Hepatocyte (in vitro differentiated cells): ENCODE measurements around the gene EFNB1. TPM values are rescaled to one million over a fixed set of nuclear protein-coding genes. Genes with fewer than 3 reads are reported as not detected.

ENCODE experiments used
- polyA plus RNA-seq: library from polyadenylated mRNA; unstranded; fragments of >200 nt; fragmentation: Nextera tagmentation; extraction: Ambion mirVana; gene quantifications from 2 replicates; pipeline ENCODE4 v1.2.1, GENCODE V29; 2016
- total RNA-seq: library from RNA; depleted of rRNA; stranded (reverse); fragments of >200 nt; gene quantifications from 2 replicates; pipeline ENCODE4 v1.2.3, GENCODE V29; 2014

The EFNB1 gene
- total and polyA plus RNA-seq, 2 experiments from 2014 or later, result 35.1 to 46.4 TPM

Other genes starting within 250 kb of the EFNB1 start
- 3.2 and 3.3 TPM in 2 replicates for gene STARD8, start 181.4 kb upstream of the EFNB1 start, total RNA-seq
- gene STARD8, start 181.4 kb upstream of the EFNB1 start, polyA plus RNA-seq, result 1.1 and 2.8 TPM in 2 replicates